Activated CD4-positive, alpha-beta memory T cell treated with anti-CD3 and anti-CD28 coated beads for 36 hours (primary cell): ENCODE results near the gene CEL. TPM values are rescaled to one million over a fixed set of nuclear protein-coding genes. Genes with fewer than 3 reads are reported as not detected.
"Not testable (repeated sequence)": the region's sequence is repeated elsewhere in the genome, so short reads cannot be mapped to it uniquely, and the experiment has no call there.

Experiments used
- CTCF ChIA-PET: fragments of 350-600 bp; sonication (Branson Sonifier 250); formaldehyde crosslinking; loops from one replicate; lab custom pipeline; 2021; ENCODE audit warnings: antibody characterized with exemption, inconsistent platforms; lab: Charles Lee
- POLR2A ChIA-PET: fragments of 350-600 bp; sonication (Branson Sonifier 250); formaldehyde crosslinking; loops from one replicate; lab custom pipeline; 2021; ENCODE audit warnings: antibody characterized with exemption; lab: Charles Lee
- DNase-seq: peaks from one replicate; pipeline ENCODE4 v3.0.0-alpha.2; 2020
- H3K27ac Mint-ChIP-seq: one replicate; pipeline ENCODE4 v1.8.0; 2021; ENCODE audit warnings: mixed read lengths
- H3K27me3 Mint-ChIP-seq: one replicate; pipeline ENCODE4 v1.8.0; 2021; ENCODE audit warnings: mixed read lengths
- H3K36me3 Mint-ChIP-seq: one replicate; pipeline ENCODE4 v1.8.0; 2021; ENCODE audit warnings: mixed read lengths
- H3K4me1 Mint-ChIP-seq: one replicate; pipeline ENCODE4 v1.8.0; 2021; ENCODE audit warnings: low read depth, mixed read lengths
- H3K4me3 Mint-ChIP-seq: one replicate; pipeline ENCODE4 v1.8.0; 2021; ENCODE audit warnings: mild to moderate bottlenecking, mixed read lengths
- H3K9me3 Mint-ChIP-seq: one replicate; pipeline ENCODE4 v1.8.0; 2021; ENCODE audit warnings: mixed read lengths
- intact Hi-C: fragments of 100-400 bp; cut with micrococcal nuclease; formaldehyde crosslinking; loops from one replicate; pipeline ENCODE4 v1.15.1; 2023
- total RNA-seq, 2 experiments: library from RNA; stranded (reverse); gene quantifications; one replicate each; pipeline ENCODE4 v1.2.3, GENCODE V29; 2021

Gene CEL
- total RNA-seq, 2 experiments from 2014 or later, result 0.88 to 1.0 TPM

GRCh38 chr9:133057553-133057952 lies 4.2 kb upstream of the CEL start:
- Mint-ChIP-seq H3K27ac (no peak overlapping the region), H3K27me3 (no peaks in the 10 kb centered on the region), H3K4me3 (no peak overlapping the region), H3K36me3 (peaks cover 25% of the 10 kb centered on the region), H3K9me3 (no peaks in the 10 kb centered on the region), H3K4me1 (peaks cover 30% of the 10 kb centered on the region)
- DNase-seq, result no peak
- intact Hi-C loops, result no loop called here
- CTCF ChIA-PET, result interaction anchor here (0.7 kb wide), 1 partner anchor 429 kb away, joined by 3 read pairs; no protein-coding TSS in a partner anchor
- POLR2A ChIA-PET, result interaction anchor here (1.4 kb wide), 1 partner anchor 10 kb away, joined by 3 read pairs; no protein-coding TSS in a partner anchor

- CTCF ChIA-PET, result interaction anchor here (0.7 kb wide), 1 partner anchor 428 kb away, joined by 3 read pairs; no protein-coding TSS in a partner anchor
- POLR2A ChIA-PET, result interaction anchor here (1.4 kb wide), 1 partner anchor 9 kb away, joined by 3 read pairs; no protein-coding TSS in a partner anchor
- H3K4me1 Mint-ChIP-seq, result peaks cover 30% of the 10 kb centered on the region
Measured at GRCh38 chr9:133058071-133058470, 3.7 kb upstream of the CEL start.

GRCh38 chr9:133058550-133059320 lies 3.0 kb upstream of the CEL start:
- DNase-seq, result no peak
- ChIA-PET CTCF (interaction anchor here (0.7 kb wide), 1 partner anchor 428 kb away, joined by 3 read pairs; no protein-coding TSS in a partner anchor), POLR2A (no interaction called here)
- no peaks in the 10 kb centered on the region for H3K27me3 Mint-ChIP-seq
- no peak overlapping the region for H3K4me3 Mint-ChIP-seq
- intact Hi-C loops, result no loop called here
- H3K36me3 Mint-ChIP-seq, result peaks cover 23% of the 10 kb centered on the region
- H3K9me3 Mint-ChIP-seq, result no peaks in the 10 kb centered on the region
- peaks cover 30% of the 10 kb centered on the region for H3K4me1 Mint-ChIP-seq
- no peak overlapping the region for H3K27ac Mint-ChIP-seq

More at GRCh38 chr9:133058071-133058470, 3.7 kb upstream of the CEL start:
- intact Hi-C loops, result no loop called here
- no peak overlapping the region for H3K4me3 Mint-ChIP-seq
- no peak overlapping the region for H3K27ac Mint-ChIP-seq
- DNase-seq, result no peak
- peaks cover 25% of the 10 kb centered on the region for H3K36me3 Mint-ChIP-seq
- no peaks in the 10 kb centered on the region for H3K9me3 Mint-ChIP-seq
- H3K27me3 Mint-ChIP-seq, result no peaks in the 10 kb centered on the region

- no peaks in the 10 kb centered on the region for H3K27me3 Mint-ChIP-seq
- intact Hi-C loops, result no loop called here
- CTCF ChIA-PET, result interaction anchor here (1.3 kb wide), 1 partner anchor 19 kb away, joined by 3 read pairs; no protein-coding TSS in a partner anchor
- H3K4me3 Mint-ChIP-seq, result no peak overlapping the region
- POLR2A ChIA-PET, result no interaction called here
- peaks cover 17% of the 10 kb centered on the region for H3K36me3 Mint-ChIP-seq
- no peak overlapping the region for H3K27ac Mint-ChIP-seq
- DNase-seq, result no peak
- peaks cover 30% of the 10 kb centered on the region for H3K4me1 Mint-ChIP-seq
- no peaks in the 10 kb centered on the region for H3K9me3 Mint-ChIP-seq
Measured at GRCh38 chr9:133059623-133060022, 2.2 kb upstream of the CEL start.

- peaks cover 17% of the 10 kb centered on the region for H3K36me3 Mint-ChIP-seq
Measured at GRCh38 chr9:133060417-133060841, 1.4 kb upstream of the CEL start.

GRCh38 chr9:133061019-133061763 lies 590 bp upstream of the CEL start:
- H3K27ac Mint-ChIP-seq, intact Hi-C loops, POLR2A ChIA-PET, H3K9me3 Mint-ChIP-seq, H3K4me3 Mint-ChIP-seq, DNase-seq, H3K27me3 Mint-ChIP-seq: not testable (repeated sequence)
- H3K36me3 Mint-ChIP-seq, result peaks cover 13% of the 10 kb centered on the region
- peaks cover 28% of the 10 kb centered on the region for H3K4me1 Mint-ChIP-seq
- CTCF ChIA-PET, result interaction anchor here (1.0 to 1.3 kb wide), 2 partner anchors 21 to 83 kb away, joined by 3 to 4 read pairs; no protein-coding TSS in a partner anchor

More at GRCh38 chr9:133060417-133060841, 1.4 kb upstream of the CEL start:
- H3K27ac Mint-ChIP-seq, result no peak overlapping the region
- intact Hi-C loops, result no loop called here
- H3K9me3 Mint-ChIP-seq, result no peaks in the 10 kb centered on the region
- H3K4me3 Mint-ChIP-seq, result no peak overlapping the region
- POLR2A ChIA-PET, result no interaction called here
- DNase-seq, result no peak
- H3K27me3 Mint-ChIP-seq, result no peaks in the 10 kb centered on the region
- CTCF ChIA-PET, result interaction anchor here (1.0 to 1.3 kb wide), 2 partner anchors 20 to 84 kb away, joined by 3 to 4 read pairs; no protein-coding TSS in a partner anchor
- H3K4me1 Mint-ChIP-seq, result peaks cover 30% of the 10 kb centered on the region

GRCh38 chr9:133062569-133062968 lies 788 bp downstream of the CEL start:
- POLR2A ChIA-PET, result not testable (repeated sequence)

GRCh38 chr9:133063159-133063499 lies 1.3 kb downstream of the CEL start:
- no peak for DNase-seq
- Mint-ChIP-seq H3K27me3 (no peaks in the 10 kb centered on the region), H3K36me3 (peaks cover 4% of the 10 kb centered on the region), H3K27ac (no peak overlapping the region), H3K4me3 (no peak overlapping the region), H3K4me1 (peaks cover 20% of the 10 kb centered on the region), H3K9me3 (no peaks in the 10 kb centered on the region)
- ChIA-PET CTCF (no interaction called here), POLR2A (interaction anchor here (1.1 kb wide), 1 partner anchor 85 kb away, joined by 3 read pairs; no protein-coding TSS in a partner anchor)
- intact Hi-C loops, result no loop called here

More at GRCh38 chr9:133062569-133062968, 788 bp downstream of the CEL start:
- intact Hi-C loops, H3K9me3 Mint-ChIP-seq, H3K27ac Mint-ChIP-seq, CTCF ChIA-PET, H3K4me3 Mint-ChIP-seq, DNase-seq, H3K36me3 Mint-ChIP-seq, H3K27me3 Mint-ChIP-seq: not testable (repeated sequence)
- peaks cover 24% of the 10 kb centered on the region for H3K4me1 Mint-ChIP-seq

GRCh38 chr9:133063500-133064231 lies 1.9 kb downstream of the CEL start:
- Mint-ChIP-seq H3K4me1 (peaks cover 15% of the 10 kb centered on the region), H3K9me3 (no peaks in the 10 kb centered on the region), H3K27me3 (no peaks in the 10 kb centered on the region), H3K4me3 (no peak overlapping the region), H3K27ac (no peak overlapping the region), H3K36me3 (no peaks in the 10 kb centered on the region)
- CTCF ChIA-PET, result no interaction called here
- intact Hi-C loops, result no loop called here
- POLR2A ChIA-PET, result interaction anchor here (1.1 kb wide), 1 partner anchor 84 kb away, joined by 3 read pairs; no protein-coding TSS in a partner anchor
- no peak for DNase-seq

- H3K27ac Mint-ChIP-seq, result no peak overlapping the region
- peaks cover 7% of the 10 kb centered on the region for H3K4me1 Mint-ChIP-seq
- POLR2A ChIA-PET, result interaction anchor here (1.1 kb wide), 1 partner anchor 83 kb away, joined by 3 read pairs; no protein-coding TSS in a partner anchor
- no peaks in the 10 kb centered on the region for H3K36me3 Mint-ChIP-seq
- no peak overlapping the region for H3K4me3 Mint-ChIP-seq
- no peaks in the 10 kb centered on the region for H3K9me3 Mint-ChIP-seq
- no peak for DNase-seq
- CTCF ChIA-PET, result interaction anchor here (1.3 kb wide), 1 partner anchor 80 kb away, joined by 3 read pairs; no protein-coding TSS in a partner anchor
- no peaks in the 10 kb centered on the region for H3K27me3 Mint-ChIP-seq
- intact Hi-C loops, result no loop called here
Measured at GRCh38 chr9:133064241-133065069, 2.7 kb downstream of the CEL start.

- ChIA-PET POLR2A (no interaction called here), CTCF (interaction anchor here (1.3 kb wide), 1 partner anchor 79 kb away, joined by 3 read pairs; no protein-coding TSS in a partner anchor)
- no peak for DNase-seq
- H3K27me3 Mint-ChIP-seq, result no peaks in the 10 kb centered on the region
- H3K4me3 Mint-ChIP-seq, result no peak overlapping the region
- H3K27ac Mint-ChIP-seq, result no peak overlapping the region
- H3K36me3 Mint-ChIP-seq, result no peaks in the 10 kb centered on the region
- intact Hi-C loops, result no loop called here
- H3K4me1 Mint-ChIP-seq, result peaks cover 2% of the 10 kb centered on the region
- no peaks in the 10 kb centered on the region for H3K9me3 Mint-ChIP-seq
Measured at GRCh38 chr9:133065070-133065388, 3.2 kb downstream of the CEL start.
